ENCODE data around the gene ADA.

GRCh38 chr20:44693627-44694026 is 42.1 kb upstream of the ADA start:
- TF ChIP-seq CTCF (conservative IDR thresholded peaks at IDR 0.05 in 1 of 2, IDR thresholded peaks at IDR 0.05 in 1 of 2; ENCODE audit: extremely low read depth in 1 of 2, insufficient read depth in 1 of 2, low read depth in 1 of 2, low read length in 2 of 2), result no peak
- TF ChIP-seq EZH2 (IDR thresholded peaks at IDR 0.05; ENCODE audit: borderline replicate concordance, low read length), result no peak
